Activated CD8-positive, alpha-beta memory T cell treated with anti-CD3 and anti-CD28 coated beads for 48 hours (primary cell): Measurements from ENCODE around the gene MAN2C1.
A peak's percentile ranks its signal among the peaks of the same experiment; 100 is the strongest.
"Not testable (repeated sequence)": the region's sequence is repeated elsewhere in the genome, so short reads cannot be mapped to it uniquely, and the experiment has no call there.

Source experiments
- DNase-seq, 3 experiments: peaks; one replicate each; pipeline ENCODE4 v3.0.0-alpha.2; 2020; ENCODE audit warnings: low read depth in 2 of 3, low spot score in 2 of 3

MAN2C1 gene

DNA sequence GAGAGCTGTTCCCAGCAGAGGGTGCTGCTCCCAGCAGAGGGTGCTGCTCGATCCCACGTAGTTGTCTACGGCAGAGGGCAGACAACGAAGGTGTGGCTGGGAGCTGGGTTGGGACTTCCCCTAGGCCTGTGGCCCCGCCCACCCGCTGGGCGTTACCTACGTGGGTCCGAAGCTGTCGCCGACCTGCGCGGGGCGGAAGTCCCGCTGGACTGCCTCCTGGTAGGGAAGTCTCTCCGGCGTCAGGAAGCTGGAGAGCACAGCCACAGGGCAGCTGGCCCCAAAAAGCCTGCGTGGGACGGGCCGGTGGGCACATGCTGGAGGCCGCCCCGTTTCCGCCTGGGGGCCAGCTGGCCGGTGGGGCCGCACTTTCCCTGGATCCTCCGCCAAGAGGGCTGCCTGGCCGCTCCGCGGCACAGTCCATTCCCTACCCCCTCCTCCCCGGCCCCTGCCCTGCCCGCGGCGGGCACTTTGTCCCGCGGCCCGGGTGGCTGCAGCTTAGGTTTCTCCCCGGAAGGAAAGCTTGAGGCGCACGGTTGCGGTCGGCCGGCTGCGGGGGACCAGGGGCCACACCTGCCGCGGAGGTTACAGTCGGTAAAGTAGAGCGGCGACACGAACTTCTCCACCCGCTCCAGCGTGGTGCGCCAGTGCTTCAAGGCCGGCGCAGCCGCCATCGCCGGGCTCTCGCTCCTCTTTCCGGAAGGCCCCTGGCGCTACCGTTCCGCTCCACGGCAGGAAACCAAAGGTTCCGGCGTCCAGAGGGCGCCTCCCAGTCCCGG, at the start of gene MAN2C1:
Gene MAN2C1 (minus strand): TSS at position 695 of the 776 bp plus-strand sequence. CDS start 24 bp downstream, at position 671.
- peak; percentile 84 to 91 (median 87) for DNase-seq

DNA sequence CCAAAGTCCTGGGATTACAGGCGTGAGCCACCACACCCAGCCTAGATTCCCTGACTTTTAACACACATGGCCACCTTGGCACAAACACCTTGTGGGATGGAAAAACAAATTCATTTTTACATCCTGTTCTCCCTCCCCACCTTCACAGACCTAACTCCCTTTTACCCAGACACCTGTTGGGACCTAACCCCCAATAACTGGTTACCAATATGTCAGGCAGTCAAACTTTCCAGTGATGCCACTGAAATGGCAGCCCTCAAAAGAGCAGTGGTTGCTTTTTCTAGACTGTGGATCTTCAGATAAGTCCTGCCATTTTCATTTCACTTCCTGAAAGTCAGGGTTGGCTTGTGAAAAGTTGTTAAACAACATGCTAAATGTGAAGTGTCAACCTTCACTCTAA, 48.2 kb upstream of the MAN2C1 start:
- no peak for DNase-seq

DNA sequence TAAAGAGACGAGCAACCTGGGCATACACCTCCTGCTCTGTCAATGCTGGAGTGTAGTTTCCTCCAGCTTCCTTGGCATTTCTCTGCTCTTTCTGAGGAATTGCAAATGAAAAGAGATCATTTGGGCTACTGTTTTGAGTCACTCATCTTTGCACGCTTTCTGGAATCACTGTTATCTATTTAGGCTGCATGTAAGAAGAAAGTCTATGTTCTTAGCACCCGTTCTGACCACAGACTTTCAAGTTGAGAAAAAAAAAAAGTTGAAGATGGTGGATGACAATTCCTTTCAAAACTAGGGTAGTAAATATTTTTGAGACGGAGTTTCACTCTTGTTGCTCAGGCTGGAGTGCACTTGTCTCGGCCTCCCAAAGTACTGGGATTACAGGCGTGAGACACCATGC, 41.8 kb upstream of the MAN2C1 start:
- no peak for DNase-seq

DNA sequence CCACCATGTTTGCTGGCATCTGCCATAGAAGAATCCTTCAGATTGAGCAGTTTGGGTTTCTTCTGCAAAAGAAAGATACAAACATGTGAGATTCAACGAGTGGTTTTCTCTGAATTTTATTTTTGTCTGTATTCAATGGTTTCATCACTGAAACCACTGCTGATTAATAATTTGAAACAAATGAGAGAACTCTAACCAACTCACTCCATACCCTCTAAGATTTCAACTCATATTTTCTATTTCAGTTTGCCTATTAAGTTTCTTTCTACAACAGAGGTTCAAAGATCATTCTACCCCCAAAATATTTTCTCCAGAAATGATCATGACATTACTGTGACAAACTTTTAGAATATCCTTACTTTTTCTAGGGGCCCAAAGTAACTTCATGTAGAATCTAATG, 38.7 kb upstream of the MAN2C1 start:
- no peak for DNase-seq

DNA sequence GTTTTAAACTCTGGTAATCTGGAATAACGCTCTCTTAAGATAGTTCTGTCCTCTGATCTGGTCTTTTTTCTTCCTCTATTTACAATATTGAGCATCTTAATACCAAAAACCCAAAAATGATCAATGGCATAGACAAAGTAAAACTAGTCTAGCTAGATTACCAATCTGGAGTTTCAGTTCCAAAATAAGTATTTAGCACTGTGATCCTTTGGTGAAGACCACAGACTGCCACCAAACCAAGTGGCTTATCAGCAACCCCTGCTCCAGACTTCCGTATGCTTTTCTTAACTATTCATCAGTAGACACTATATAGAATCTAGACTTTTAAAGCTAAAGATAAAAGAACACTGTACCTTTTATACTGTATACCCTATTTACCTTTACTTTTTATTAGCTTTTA, 35.5 kb upstream of the MAN2C1 start:
- DNase-seq = no peak

DNA sequence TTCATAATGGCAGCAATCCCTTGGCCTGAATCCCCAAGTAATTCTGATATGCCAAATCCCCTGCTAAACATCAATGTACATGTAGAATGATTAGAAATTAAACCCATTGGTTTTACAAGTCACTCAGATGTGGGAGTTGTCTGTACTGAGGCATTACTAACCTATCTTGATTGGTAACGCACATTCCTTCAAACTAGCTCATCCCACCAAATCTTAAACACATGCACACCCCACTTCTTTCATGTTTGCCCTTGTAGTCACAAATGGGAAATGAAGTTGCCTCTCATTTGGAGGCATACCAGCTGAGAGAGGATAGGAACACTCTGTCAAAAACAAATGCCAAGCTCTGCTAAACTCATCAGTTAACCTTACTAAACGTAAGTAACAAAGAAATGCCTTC, 29.1 kb upstream of the MAN2C1 start:
- no peak for DNase-seq

DNA sequence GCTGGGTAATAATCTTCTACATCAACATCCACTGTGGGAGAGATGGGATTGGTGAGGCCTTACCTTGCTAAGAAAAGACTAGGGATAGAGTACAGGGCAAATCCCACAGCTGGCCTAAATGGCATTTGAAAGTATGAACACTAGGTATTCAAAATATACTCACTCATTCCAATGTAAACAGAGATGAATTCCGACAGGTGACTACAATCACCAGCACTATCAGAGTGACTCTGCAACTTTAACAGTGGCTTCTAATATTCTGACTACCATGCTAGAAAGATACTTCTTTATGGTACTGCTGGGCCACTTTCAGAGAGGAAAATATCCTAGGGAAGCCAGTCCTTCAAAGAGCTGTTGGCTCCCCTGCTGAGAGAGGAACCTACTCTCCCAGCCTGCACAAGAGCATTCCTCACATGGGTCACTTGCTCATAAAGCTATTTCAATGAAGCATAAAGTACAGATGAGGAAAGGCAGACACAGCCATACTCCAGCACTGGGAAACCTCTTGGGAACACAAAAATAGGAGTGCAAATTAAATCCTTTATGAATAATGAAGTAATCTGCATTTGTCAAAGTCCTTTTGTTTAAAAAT, 21.5 kb upstream of the MAN2C1 start:
- no peak for DNase-seq

DNA sequence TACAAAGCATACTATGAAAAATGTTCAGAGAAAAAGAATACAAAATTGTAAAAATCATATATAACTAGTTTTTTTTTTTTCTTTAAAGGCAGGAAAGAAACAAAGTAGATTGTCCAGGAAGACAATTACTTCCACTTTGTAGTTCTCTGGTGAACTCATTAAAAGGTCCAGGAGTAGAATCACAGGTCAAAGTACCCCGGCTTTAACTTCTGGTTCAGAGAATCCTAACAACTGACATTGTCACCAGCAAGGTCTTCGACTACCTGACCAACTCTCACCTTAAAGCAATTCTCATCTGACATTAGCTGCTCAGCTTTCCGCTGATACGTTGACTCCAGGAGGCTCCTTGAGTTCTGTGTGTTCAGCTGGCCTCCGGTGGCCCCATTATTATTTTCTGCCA, 15.6 kb upstream of the MAN2C1 start:
- not testable (repeated sequence) for DNase-seq

DNA sequence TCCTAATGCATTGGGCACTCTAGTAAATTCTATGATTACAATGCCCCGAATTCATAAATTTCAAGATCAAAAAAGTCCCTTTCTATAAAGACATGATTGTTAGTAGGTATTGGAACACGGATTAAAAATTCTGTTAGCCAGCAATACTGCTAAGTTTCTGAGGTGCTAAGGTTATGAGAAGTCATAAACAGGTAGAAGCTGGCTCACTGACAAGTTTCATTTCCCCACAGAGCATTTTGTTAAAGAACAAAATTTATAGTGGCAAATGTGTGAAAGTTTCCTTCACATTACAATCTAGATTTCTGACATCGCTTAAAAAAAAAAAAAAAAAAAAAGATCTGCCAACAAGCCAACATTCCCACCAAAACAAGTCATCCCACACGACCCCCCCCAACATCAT, 12.4 kb upstream of the MAN2C1 start:
- DNase-seq = no peak

DNA sequence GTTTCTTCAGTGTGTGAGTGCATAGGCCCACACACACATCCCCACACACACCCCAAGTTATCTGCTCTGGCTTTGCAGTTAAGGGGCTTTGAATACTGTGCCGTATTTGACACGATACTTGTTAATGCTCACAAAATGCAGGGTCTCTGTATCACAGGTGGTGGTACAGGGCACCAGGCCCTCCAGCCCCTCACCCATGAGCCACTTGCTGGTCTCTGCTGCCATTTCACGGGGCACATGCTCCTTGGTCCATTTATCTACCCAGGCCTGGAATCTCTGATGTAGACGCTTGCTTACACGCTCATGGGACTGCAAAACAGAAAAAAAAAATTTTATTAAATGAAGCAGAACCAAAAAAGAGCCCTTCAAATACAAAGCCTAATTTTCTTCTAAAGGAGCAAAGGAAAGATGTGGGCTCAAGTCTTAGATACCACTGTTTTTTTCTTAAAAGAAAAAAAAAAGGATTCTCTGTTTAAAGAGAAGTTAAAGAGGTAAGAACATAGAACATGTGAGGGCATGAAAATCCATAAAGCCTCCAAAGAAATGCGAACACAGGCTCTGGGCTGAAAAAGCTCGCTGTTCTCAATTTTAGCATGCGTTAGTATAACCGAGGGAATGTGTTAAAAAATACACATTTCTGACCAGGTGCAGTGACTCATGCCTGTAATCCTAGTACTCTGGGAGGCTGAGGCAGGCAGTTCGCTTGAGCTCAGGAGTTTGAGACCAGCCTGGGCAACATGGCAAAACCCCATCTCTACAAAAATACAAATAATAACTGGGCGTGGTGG, 3.7 kb upstream of the MAN2C1 start:
- no peak for DNase-seq

DNA sequence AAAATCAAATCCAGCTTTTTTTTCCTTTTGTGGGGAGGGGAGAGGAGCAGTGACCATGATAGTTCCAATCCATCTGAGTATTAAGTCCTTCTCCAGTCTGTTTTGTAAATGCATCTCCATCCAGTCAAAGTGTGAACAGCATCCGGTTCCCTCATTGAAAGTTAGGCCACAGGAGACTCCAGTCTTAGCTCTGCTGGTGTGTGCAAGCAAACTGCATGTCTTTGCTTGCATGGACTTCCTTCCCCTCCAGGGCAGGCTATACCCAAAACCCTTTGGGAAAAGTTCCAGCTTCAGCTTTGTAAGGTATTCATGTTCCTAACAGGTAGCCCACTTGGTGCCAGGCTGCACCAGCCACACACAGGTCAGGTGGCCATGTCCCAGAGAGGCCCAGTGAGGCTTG, 3.1 kb upstream of the MAN2C1 start:
- no peak for DNase-seq

DNA sequence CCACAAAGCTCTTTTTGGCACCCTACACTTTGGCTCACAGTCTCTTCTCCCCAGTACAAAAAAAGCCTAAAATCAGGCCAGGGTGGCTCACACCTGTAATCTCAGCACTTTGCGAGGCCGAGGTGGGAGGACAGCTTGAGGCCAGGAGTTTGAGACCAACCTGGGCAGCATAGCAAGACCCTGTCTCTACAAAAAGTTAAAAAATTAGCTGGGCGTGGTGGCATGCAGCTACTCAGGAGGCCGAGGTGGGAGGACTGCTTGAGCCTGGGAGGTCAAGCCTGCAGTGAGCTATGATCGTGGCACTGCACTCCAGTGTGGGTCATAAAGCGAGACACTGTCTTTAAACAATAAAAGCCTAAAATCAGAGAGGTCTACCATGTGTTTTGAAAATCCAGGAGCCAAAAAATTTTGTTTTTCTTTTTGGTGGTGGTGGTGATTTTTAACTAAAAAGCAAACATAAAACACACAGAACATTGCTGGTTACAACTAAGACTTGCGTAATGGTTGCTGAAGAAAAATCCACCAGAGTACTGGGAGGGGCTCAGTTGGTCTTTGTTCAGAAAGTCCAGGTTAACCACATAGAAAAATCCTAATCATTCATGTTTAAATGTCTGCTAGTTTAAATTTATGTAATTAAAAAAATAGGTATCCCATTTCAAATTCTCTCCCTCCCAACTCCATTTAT, 1.6 kb upstream of the MAN2C1 start:
- DNase-seq = no peak

DNA sequence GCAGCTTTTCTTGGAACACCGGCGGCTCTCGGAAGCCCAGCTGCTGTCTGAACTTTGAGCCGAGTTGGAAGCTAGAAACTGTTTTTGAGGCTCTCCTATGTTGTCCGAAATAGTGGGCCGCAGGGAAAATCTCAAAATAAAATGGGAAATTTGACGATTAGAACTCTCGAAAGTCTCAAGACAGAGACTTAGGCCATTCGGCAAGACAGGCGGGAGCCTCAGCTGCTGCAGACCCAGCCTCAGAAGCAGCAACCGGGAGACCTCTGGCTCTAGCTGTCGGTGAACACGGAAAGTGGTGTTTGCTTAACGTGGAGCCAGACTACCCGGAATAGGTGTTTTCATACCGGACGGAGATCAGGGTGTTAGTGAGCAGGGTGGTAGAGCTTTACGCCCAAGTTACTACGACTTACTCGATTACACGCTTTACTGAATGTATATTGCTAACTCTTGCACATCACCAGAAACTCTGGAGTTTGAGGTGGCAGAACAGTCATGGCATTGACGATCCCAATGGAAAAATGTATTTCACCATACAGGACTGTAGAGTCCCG, 357 bp upstream of the MAN2C1 start:
- no peak for DNase-seq

DNA sequence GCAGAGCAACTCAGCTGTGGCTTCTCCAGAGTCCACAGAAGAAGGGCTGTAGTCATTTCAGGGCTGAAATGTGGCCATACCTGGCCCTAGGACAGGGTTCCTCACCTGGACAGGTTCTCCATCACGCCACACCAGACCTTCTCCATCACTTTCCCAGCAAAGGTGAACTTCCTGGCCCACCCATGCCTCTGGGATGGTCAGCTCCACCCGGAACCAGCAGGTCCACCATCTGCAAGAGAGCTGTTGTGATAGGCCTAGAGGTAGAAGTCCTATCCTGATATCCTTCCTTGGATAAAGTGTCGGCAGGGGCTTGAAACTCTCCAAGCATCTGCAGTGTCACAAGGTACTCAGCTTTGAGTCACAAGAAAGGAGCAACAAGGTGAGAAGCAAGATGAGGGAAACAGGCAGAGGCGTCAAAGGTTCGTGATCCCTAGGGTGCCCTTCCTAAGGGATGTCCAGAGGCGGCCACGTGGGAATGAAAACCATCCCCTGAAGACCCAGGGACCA, 948 bp downstream of the MAN2C1 start:
- no peak for DNase-seq

DNA sequence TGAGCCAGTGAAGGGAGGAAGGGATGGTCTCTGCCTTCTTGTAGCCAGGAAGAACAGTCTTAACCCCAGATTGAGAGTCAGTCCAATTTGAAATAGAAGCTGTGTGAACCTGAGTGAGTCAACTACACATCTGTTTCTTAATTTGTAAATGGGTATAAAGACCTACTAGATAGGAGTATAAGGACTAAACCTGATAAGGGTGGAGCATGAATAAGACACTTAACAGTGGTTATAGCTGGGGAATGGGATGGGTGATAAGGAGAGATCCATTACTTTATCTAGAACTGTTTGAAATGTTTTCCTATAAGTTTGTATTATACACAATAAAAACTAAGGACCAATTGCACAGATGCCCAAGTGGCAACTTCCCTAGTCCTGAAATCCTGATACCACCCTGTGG, 1.4 kb downstream of the MAN2C1 start:
- no peak for DNase-seq

DNA sequence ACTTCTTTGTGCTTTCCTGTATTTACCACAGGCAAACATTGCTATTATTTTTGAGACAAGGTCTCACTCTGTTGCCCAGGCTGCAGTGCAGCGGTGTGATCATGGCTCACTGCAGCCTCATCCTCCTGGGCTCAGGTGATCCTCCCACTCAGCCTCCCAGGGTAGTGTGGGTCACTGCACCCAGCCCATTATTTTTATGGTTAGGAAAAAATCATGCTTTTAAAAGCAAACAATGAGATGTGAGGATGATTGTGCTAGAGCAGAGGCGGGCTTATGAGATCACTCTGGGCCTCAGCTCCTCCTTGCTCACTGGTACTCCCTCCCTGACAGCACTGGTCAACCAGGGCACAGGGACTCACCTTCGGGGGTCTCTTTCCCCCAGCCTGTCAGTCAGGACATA, 2.2 kb downstream of the MAN2C1 start:
- DNase-seq = no peak

DNA sequence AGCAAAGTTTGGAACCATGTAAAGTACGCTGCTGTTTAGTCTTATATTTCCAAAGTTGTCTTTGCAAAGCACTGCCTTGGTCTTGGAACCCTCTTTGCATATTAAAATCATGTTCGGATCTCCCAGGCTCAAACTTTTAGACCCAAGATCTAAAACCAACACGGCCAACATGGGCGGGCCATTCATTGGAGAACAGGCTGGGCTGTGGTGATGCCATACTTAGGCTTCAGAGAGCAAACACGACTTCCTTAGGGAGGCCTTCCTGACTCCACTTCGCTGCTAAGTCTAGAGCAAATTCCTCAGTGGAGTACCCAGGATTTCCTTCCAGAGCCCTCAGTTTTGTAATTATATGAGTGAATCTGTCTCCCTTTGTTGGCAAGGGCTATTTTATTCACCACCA, 3.5 kb downstream of the MAN2C1 start:
- DNase-seq = no peak

DNA sequence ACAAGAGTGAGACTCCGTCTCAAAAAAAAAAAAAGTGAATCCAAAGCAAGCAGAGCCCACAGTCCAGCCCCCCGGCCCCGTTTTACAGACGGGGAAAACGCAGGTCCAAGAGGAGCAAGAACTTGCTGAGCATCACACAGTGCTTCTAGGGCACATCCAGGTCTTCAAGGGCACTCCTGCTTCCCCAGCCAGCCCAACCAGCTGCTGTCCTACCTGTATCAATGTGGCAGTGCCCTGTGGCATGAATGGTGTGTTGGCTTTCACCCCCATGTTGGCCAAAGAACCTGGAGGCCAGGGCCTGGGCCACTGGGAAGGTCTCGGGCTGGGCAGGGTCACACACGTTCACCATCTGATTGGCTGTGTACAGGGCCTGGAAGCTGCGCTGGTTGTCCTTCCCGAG, 4.6 kb downstream of the MAN2C1 start:
- DNase-seq = no peak

DNA sequence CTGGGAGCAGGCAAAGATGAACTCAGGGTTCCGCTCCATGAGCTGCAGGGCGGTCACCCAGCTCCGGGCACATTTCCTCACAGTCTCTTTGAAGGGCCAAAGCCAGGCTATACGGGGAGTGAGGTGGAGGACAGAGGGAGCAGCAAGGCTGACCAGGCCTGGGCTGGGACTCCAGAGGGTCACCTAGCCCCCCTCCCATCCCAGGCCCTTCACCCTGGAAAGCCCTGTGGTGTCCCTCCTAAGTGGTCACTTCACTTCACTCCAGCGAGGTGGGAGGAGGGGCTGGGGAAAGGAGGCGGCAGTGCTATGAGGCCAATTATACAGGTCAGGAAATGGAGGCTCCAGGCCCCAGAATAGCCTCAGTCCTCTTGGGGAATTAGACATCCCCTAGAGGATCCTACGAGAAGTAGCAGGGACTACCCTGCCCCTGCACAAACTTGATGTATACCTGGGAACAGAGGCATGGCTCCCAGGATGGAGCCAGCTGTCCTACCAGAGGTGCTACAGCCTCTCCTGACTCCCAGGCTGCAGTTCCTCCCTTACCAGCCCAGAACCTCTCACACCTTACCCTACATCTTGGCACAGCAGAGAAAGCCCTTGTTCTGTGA, 5.7 kb downstream of the MAN2C1 start:
- no peak for DNase-seq

DNA sequence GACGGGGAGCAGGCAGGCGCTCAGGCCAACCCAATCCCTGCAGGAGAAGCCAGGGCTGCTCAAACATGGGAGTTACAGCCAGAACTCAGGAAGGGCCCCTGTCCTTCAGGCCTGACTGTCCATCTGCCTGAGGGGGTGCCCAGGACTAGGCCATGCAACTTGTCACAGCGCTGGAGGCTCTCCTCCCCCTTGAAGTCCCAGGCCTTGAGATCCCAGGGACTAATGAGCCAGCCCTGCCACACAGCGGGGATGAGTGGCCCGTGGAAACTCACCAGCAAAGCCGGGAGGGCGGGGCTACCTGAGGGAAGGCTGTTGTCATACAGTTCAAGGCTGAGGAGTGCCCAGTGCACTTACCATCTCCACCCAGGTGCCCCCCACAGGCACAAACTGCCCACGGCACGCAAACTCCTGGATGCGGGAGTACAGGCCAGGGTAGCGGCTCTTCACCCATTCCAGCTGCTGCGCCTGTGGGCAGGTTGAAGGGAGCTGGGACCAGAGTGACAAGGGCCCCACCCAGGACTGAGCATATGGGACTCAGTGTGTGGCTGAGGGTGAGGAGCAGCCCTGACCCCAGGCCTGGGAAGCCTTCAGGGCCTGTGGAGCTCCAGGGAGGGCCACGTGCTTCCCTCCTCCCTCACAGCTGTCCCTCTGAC, 6.3 kb downstream of the MAN2C1 start:
- no peak for DNase-seq
